ENCODE measurements around the gene CDK18.

The CDK18 gene

GRCh38 chr1:205542367-205542766, 37.9 kb downstream of the CDK18 start:
- DNase-seq, result no peak

- no peak for DNase-seq
Measured at GRCh38 chr1:205543351-205544301, 39.2 kb downstream of the CDK18 start.

GRCh38 chr1:205545001-205545919, 40.8 kb downstream of the CDK18 start:
- no peak for DNase-seq

- no peak for DNase-seq
Measured at GRCh38 chr1:205545991-205546390, 41.5 kb downstream of the CDK18 start.

GRCh38 chr1:205546541-205546940, 42.1 kb downstream of the CDK18 start:
- no peak for DNase-seq

- DNase-seq, result peak; percentile 22
Measured at GRCh38 chr1:205547936-205548827, 43.7 kb downstream of the CDK18 start.

- peak; percentile 40 for DNase-seq
Measured at GRCh38 chr1:205554026-205554811, 49.8 kb downstream of the CDK18 start.

- no peak for DNase-seq
Measured at GRCh38 chr1:205561501-205562203, 57.2 kb downstream of the CDK18 start.

GRCh38 chr1:205563927-205564441, 59.5 kb downstream of the CDK18 start:
- DNase-seq, result no peak

- no peak for DNase-seq
Measured at GRCh38 chr1:205565799-205566198, 61.3 kb downstream of the CDK18 start.

GRCh38 chr1:205567716-205568115, 63.2 kb downstream of the CDK18 start:
- no peak for DNase-seq

- no peak for DNase-seq
Measured at GRCh38 chr1:205568135-205568468, 63.6 kb downstream of the CDK18 start.

GRCh38 chr1:205568469-205569361, 64.2 kb downstream of the CDK18 start:
- no peak for DNase-seq

- DNase-seq, result no peak
Measured at GRCh38 chr1:205569411-205570172, 65.1 kb downstream of the CDK18 start.

- no peak for DNase-seq
Measured at GRCh38 chr1:205570173-205570501, 65.7 kb downstream of the CDK18 start.

- no peak for DNase-seq
Measured at GRCh38 chr1:205570796-205571537, 66.5 kb downstream of the CDK18 start.

GRCh38 chr1:205571747-205572146, 67.3 kb downstream of the CDK18 start:
- no peak for DNase-seq

GRCh38 chr1:205572421-205572820, 68.0 kb downstream of the CDK18 start:
- no peak for DNase-seq

Measured in DMS 273 treated with DMSO at 0.1 percent for 48 hours (cell line).